ENCODE measurements around the gene NVL. TPM values are rescaled to one million over a fixed set of nuclear protein-coding genes. Genes with fewer than 3 reads are reported as not detected.

The NVL gene
- total RNA-seq: 10 to 100 TPM; 16.0 to 46.0 (median 30.8) TPM

GRCh38 chr1:224329842-224330753, at the start of gene NVL:
TSS of gene NVL (minus strand) at chr1:224330172. CDS start at chr1:224330127, 45 bp downstream.
- intact Hi-C loops (cut with DNase I; ENCODE audit: low total_unique reads): no loop called here
- DNase-seq (ENCODE audit: low spot score in 2 of 2): peak; percentile 66 to 81
- H3K27me3 ChIP-seq: no peaks in the 10 kb centered on the region
- TF ChIP-seq POLR2A (IDR thresholded peaks at IDR 0.05) (no peak), CTCF (IDR thresholded peaks at IDR 0.05) (peak in 1 of 3 donors; percentile 9), POLR2AphosphoS5 (IDR thresholded peaks at IDR 0.05) (peak; percentile 42 to 76 (median 76))
- no peaks in the 10 kb centered on the region for H3K36me3 ChIP-seq
- H3K4me3 ChIP-seq: peak within 1 kb of the TSS; percentile 82 to 95 (median 86)
- peak within 1 kb of the TSS; percentile 93 for H3K27ac ChIP-seq
- no peaks in the 10 kb centered on the region for H3K9me3 ChIP-seq
- H3K4me1 ChIP-seq: no peaks in the 10 kb centered on the region

- intact Hi-C loops (cut with DNase I; ENCODE audit: low total_unique reads): no loop called here
- H3K36me3 ChIP-seq: no peaks in the 10 kb centered on the region
- DNase-seq (ENCODE audit: low spot score in 2 of 2): no peak
- TF ChIP-seq POLR2AphosphoS5 (IDR thresholded peaks at IDR 0.05) (no peak), CTCF (IDR thresholded peaks at IDR 0.05) (no peak)
- no peak overlapping the region for H3K27ac ChIP-seq
- H3K4me1 ChIP-seq: no peaks in the 10 kb centered on the region
- H3K27me3 ChIP-seq: no peaks in the 10 kb centered on the region
- H3K9me3 ChIP-seq: no peaks in the 10 kb centered on the region
- no peak overlapping the region for H3K4me3 ChIP-seq
Measured at GRCh38 chr1:224378855-224379631, 49.1 kb upstream of the NVL start.

- Histone ChIP-seq H3K4me3 (no peak overlapping the region), H3K36me3 (no peaks in the 10 kb centered on the region), H3K9me3 (no peaks in the 10 kb centered on the region), H3K27ac (no peak overlapping the region), H3K4me1 (no peaks in the 10 kb centered on the region), H3K27me3 (no peaks in the 10 kb centered on the region)
- intact Hi-C loops (cut with DNase I; ENCODE audit: low total_unique reads): no loop called here
- no peak for DNase-seq (ENCODE audit: low spot score in 2 of 2)
- TF ChIP-seq POLR2A (IDR thresholded peaks at IDR 0.05): no peak
Measured at GRCh38 chr1:224377676-224378006, 47.7 kb upstream of the NVL start.

- Histone ChIP-seq H3K27me3 (no peaks in the 10 kb centered on the region), H3K4me1 (no peaks in the 10 kb centered on the region), H3K9me3 (no peaks in the 10 kb centered on the region), H3K4me3 (no peak overlapping the region), H3K36me3 (no peaks in the 10 kb centered on the region), H3K27ac (peak overlapping the region in 1 of 2 donors; percentile 40)
- TF ChIP-seq POLR2A (IDR thresholded peaks at IDR 0.05) (no peak), CTCF (IDR thresholded peaks at IDR 0.05) (no peak), POLR2AphosphoS5 (IDR thresholded peaks at IDR 0.05) (no peak)
- intact Hi-C loops (cut with DNase I; ENCODE audit: low total_unique reads): no loop called here
- DNase-seq (ENCODE audit: low spot score in 2 of 2): no peak
Measured at GRCh38 chr1:224375059-224375458, 45.1 kb upstream of the NVL start.

GRCh38 chr1:224373008-224373590, 43.1 kb upstream of the NVL start:
- Histone ChIP-seq H3K9me3 (no peaks in the 10 kb centered on the region), H3K4me3 (no peak overlapping the region), H3K27me3 (no peaks in the 10 kb centered on the region), H3K4me1 (no peaks in the 10 kb centered on the region), H3K36me3 (no peaks in the 10 kb centered on the region), H3K27ac (no peak overlapping the region)
- TF ChIP-seq POLR2A (IDR thresholded peaks at IDR 0.05) (no peak), POLR2AphosphoS5 (IDR thresholded peaks at IDR 0.05) (no peak), CTCF (IDR thresholded peaks at IDR 0.05) (no peak)
- intact Hi-C loops (cut with DNase I; ENCODE audit: low total_unique reads): no loop called here
- DNase-seq (ENCODE audit: low spot score in 2 of 2): no peak

Data from breast epithelium (tissue), 4 donors.